Measurements from ENCODE around the gene MEF2C. TPM values are rescaled to one million over a fixed set of nuclear protein-coding genes. Genes with fewer than 3 reads are reported as not detected.
"Not testable (repeated sequence)": the region's sequence is repeated elsewhere in the genome, so short reads cannot be mapped to it uniquely, and the experiment has no call there.

The MEF2C gene
- total RNA-seq, 1 experiment from 2014 or later, result 1.7 TPM

- ChIA-PET POLR2A (interaction anchor here (0.6 kb wide), 1 partner anchor 130 kb away, joined by 4 read pairs; no protein-coding TSS in a partner anchor), CTCF (no interaction called here)
- no peak for DNase-seq (ENCODE audit: low spot score)
- Mint-ChIP-seq H3K4me1 (no peaks in the 10 kb centered on the region), H3K27ac (peak overlapping the region; percentile 69; the same call in 1 of the 2 replicates), H3K9me3 (no peaks in the 10 kb centered on the region), H3K36me3 (no peaks in the 10 kb centered on the region), H3K4me3 (no peak overlapping the region), H3K27me3 (ENCODE audit: low read depth) (no peaks in the 10 kb centered on the region)
- TF ChIP-seq NFE2L1 (CRISPR knock-in tag; IDR thresholded peaks at IDR 0.05), result no peak
- no peak for TF ChIP-seq GABPB1 (CRISPR knock-in tag; IDR thresholded peaks at IDR 0.05)
- no peak for TF ChIP-seq PRDM15 (CRISPR knock-in tag; IDR thresholded peaks at IDR 0.05)
- no peak for TF ChIP-seq TEAD4 (CRISPR knock-in tag; IDR thresholded peaks at IDR 0.05)
- TF ChIP-seq TCF7 (CRISPR knock-in tag; IDR thresholded peaks at IDR 0.05; ENCODE audit: low read depth), result no peak
- no peak for TF ChIP-seq USF1 (CRISPR knock-in tag; IDR thresholded peaks at IDR 0.05)
- no peak for TF ChIP-seq SP1 (CRISPR knock-in tag; conservative IDR thresholded peaks at IDR 0.05)
- TF ChIP-seq, protein P1, sequence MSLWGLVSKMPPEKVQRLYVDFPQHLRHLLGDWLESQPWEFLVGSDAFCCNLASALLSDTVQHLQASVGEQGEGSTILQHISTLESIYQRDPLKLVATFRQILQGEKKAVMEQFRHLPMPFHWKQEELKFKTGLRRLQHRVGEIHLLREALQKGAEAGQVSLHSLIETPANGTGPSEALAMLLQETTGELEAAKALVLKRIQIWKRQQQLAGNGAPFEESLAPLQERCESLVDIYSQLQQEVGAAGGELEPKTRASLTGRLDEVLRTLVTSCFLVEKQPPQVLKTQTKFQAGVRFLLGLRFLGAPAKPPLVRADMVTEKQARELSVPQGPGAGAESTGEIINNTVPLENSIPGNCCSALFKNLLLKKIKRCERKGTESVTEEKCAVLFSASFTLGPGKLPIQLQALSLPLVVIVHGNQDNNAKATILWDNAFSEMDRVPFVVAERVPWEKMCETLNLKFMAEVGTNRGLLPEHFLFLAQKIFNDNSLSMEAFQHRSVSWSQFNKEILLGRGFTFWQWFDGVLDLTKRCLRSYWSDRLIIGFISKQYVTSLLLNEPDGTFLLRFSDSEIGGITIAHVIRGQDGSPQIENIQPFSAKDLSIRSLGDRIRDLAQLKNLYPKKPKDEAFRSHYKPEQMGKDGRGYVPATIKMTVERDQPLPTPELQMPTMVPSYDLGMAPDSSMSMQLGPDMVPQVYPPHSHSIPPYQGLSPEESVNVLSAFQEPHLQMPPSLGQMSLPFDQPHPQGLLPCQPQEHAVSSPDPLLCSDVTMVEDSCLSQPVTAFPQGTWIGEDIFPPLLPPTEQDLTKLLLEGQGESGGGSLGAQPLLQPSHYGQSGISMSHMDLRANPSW (CRISPR knock-in tag; conservative IDR thresholded peaks at IDR 0.05; ENCODE audit: low read depth), result no peak
- TF ChIP-seq E2F1 (CRISPR knock-in tag; IDR thresholded peaks at IDR 0.05), result no peak
- no peak for TF ChIP-seq GRHL2 (CRISPR knock-in tag; IDR thresholded peaks at IDR 0.05; ENCODE audit: insufficient replicate concordance, severe bottlenecking)
- TF ChIP-seq, protein P2, sequence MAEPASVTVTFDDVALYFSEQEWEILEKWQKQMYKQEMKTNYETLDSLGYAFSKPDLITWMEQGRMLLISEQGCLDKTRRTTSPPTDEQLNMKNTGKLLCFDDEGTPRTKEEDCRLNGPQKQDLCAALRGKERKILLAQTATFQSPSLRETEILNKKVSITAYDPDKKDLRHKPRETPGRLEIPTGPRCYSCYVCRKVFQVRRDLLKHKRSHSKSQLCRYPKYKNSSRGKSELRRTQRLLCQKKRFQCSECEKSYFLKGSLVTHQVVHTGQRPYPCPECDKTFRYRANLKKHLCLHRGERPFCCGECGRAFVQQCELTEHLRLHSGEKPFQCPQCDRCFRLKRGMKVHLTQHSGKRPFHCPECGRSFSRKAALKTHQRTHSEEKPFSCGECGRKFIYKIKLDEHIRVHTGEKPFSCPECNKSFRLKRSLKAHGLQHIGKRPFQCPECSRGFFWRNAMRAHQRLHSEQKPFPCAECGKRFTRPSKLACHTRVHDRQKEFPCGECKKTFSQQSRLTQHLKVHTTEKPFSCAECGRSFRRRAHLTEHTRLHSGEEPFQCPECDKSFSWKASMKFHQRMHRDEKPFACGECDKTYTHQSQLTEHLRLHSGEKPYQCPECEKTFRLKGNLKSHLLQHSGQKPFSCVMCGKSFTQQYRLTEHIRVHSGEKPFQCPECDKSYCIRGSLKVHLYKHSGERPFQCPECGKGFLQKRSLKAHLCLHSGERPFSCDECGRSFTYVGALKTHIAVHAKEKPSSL (CRISPR knock-in tag; conservative IDR thresholded peaks at IDR 0.05), result no peak
- TF ChIP-seq GTF2I (CRISPR knock-in tag; conservative IDR thresholded peaks at IDR 0.05), result no peak
- no peak for TF ChIP-seq CTCF (IDR thresholded peaks at IDR 0.05)
- no peak for TF ChIP-seq ZNF281 (CRISPR knock-in tag; IDR thresholded peaks at IDR 0.05)
- no peak for TF ChIP-seq E2F5 (CRISPR knock-in tag; IDR thresholded peaks at IDR 0.05)
- TF ChIP-seq, protein P3, sequence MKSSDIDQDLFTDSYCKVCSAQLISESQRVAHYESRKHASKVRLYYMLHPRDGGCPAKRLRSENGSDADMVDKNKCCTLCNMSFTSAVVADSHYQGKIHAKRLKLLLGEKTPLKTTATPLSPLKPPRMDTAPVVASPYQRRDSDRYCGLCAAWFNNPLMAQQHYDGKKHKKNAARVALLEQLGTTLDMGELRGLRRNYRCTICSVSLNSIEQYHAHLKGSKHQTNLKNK (CRISPR knock-in tag; IDR thresholded peaks at IDR 0.05), result no peak
- no peak for TF ChIP-seq ZNF263 (CRISPR knock-in tag; IDR thresholded peaks at IDR 0.05; ENCODE audit: low read depth)
- no peak for ATAC-seq
Measured at GRCh38 chr5:88799938-88800535, 82.9 kb downstream of the MEF2C start.

DNA sequence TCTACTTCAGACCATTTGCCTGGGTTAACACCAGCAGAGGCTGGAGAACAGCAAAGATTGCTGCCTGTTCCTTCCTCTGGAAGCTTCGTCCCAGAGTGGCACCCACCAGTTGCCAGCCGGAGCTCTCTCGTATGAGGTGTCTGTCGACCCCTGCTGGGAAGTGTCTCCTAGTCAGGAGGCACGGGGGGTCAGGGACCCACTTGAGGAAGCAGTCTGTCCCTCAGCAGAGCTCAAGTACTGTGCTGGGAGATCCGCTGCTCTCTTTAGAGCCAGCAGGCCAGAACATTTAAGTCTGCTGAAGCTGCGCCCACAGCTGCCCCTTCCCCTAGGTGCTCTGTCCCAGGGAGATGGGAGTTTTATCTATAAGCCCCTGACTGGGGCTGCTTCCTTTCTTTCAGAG is 84.1 kb downstream of the MEF2C start:
- ATAC-seq, CTCF ChIA-PET: not testable (repeated sequence)

More for the DNA sequence above, 84.1 kb downstream of the MEF2C start:
- H3K9me3 Mint-ChIP-seq; POLR2A ChIA-PET; H3K4me1 Mint-ChIP-seq; H3K27ac Mint-ChIP-seq; H3K36me3 Mint-ChIP-seq; H3K4me3 Mint-ChIP-seq; H3K27me3 Mint-ChIP-seq (ENCODE audit: low read depth); DNase-seq (ENCODE audit: low spot score): not testable (repeated sequence)
